ENCODE measurements around the gene C1QTNF9. TPM values are rescaled to one million over a fixed set of nuclear protein-coding genes. Genes with fewer than 3 reads are reported as not detected.
A peak's percentile ranks its signal among the peaks of the same experiment; 100 is the strongest.
"Not testable (repeated sequence)": the region's sequence is repeated elsewhere in the genome, so short reads cannot be mapped to it uniquely, and the experiment has no call there.

Gene C1QTNF9
- total and polyA plus RNA-seq, 4 donors, result 0.03 to 0.28 (median 0.20) TPM; not detected in 1

DNA sequence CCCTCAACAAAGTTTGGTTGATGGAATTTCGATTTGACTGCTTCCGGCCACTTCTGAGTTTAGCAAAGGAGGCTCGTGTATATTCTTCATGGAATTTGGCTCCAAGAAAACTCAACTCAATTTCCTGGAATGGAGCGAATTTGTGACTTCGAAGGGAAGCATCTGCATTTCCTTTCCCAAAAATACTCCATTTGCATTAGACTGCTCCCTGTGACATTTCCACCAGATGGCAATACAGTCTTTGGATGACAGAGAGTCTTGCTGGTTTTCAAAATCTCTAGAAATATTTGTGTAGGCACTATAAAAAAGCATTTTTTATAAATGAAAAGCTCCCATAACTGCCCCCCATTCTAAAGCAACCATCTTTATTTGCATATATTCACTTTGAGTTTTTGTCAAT lies 4.1 kb downstream of the C1QTNF9 start:
- no peak overlapping the region for H3K9ac ChIP-seq (ENCODE audit: insufficient read depth in 1 of 2, low read length in 2 of 2)
- H3K9me3 ChIP-seq (ENCODE audit: control insufficient read depth in 4 of 4, insufficient read depth in 3 of 4, low read length in 3 of 4), result no peaks in the 10 kb centered on the region
- H3K4me3 ChIP-seq, result no peak overlapping the region
- no peaks in the 10 kb centered on the region for H3K27me3 ChIP-seq (ENCODE audit: control insufficient read depth in 3 of 3, insufficient read depth in 3 of 3, low read length in 2 of 3)
- no peaks in the 10 kb centered on the region for H3K36me3 ChIP-seq (ENCODE audit: control insufficient read depth in 4 of 4, insufficient read depth in 4 of 4, low read length in 4 of 4)
- 28 to 37% methylated on average over 5 of the region's 5 CpGs for WGBS, 2 donors
- TF ChIP-seq CTCF (IDR thresholded peaks at IDR 0.05; ENCODE audit: control extremely low read depth, extremely low read depth), result no peak
- ATAC-seq (ENCODE audit: insufficient read depth, low FRiP score), result no peak
- peak in 2 of 3 donors; percentile 65 for DNase-seq
- no peak overlapping the region for H3K27ac ChIP-seq (ENCODE audit: low read depth in 1 of 2, low read length in 1 of 2)
- H3K4me1 ChIP-seq (ENCODE audit: control insufficient read depth in 5 of 5, insufficient read depth in 5 of 5, low read length in 5 of 5), result peaks cover 0 to 2% (median 0%) of the 10 kb centered on the region in 5 donors

GRCh38 chr13:24317835-24318234 lies 8.5 kb downstream of the C1QTNF9 start:
- 87 to 93% methylated on average over 9 to 10 of the region's 10 CpGs for WGBS, 2 donors
- DNase-seq; H3K27me3 ChIP-seq (ENCODE audit: control insufficient read depth in 3 of 3, insufficient read depth in 3 of 3, low read length in 2 of 3); H3K4me3 ChIP-seq; H3K9ac ChIP-seq (ENCODE audit: insufficient read depth in 1 of 2, low read length in 2 of 2); ATAC-seq (ENCODE audit: insufficient read depth, low FRiP score); H3K36me3 ChIP-seq (ENCODE audit: control insufficient read depth in 4 of 4, insufficient read depth in 4 of 4, low read length in 4 of 4); H3K27ac ChIP-seq (ENCODE audit: low read depth in 1 of 2, low read length in 1 of 2); H3K9me3 ChIP-seq (ENCODE audit: control insufficient read depth in 4 of 4, insufficient read depth in 3 of 4, low read length in 3 of 4); H3K4me1 ChIP-seq (ENCODE audit: control insufficient read depth in 5 of 5, insufficient read depth in 5 of 5, low read length in 5 of 5): not testable (repeated sequence)

DNA sequence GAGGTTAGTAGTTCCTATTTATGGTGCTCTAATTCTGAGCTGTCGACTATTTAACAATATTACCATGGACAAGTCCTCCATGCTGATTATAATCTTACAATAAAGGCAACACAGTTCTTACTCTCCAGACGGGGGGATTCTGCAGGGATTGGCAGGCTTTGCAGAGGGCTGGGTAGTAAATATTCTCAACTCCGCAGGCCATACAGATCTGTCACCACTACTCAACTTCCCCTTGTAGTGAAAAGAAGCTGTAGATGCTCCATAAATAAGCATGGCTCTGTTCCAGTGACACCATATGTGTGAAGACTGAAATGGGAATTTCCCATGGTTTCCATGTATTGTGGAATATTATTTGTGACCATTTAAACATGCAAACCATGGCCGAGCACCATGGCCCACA lies 9.5 kb downstream of the C1QTNF9 start:
- not testable (repeated sequence) for H3K36me3 ChIP-seq (ENCODE audit: control insufficient read depth in 4 of 4, insufficient read depth in 4 of 4, low read length in 4 of 4); H3K27ac ChIP-seq (ENCODE audit: low read depth in 1 of 2, low read length in 1 of 2); DNase-seq; H3K9me3 ChIP-seq (ENCODE audit: control insufficient read depth in 4 of 4, insufficient read depth in 3 of 4, low read length in 3 of 4); H3K4me1 ChIP-seq (ENCODE audit: control insufficient read depth in 5 of 5, insufficient read depth in 5 of 5, low read length in 5 of 5); ATAC-seq (ENCODE audit: insufficient read depth, low FRiP score); H3K9ac ChIP-seq (ENCODE audit: insufficient read depth in 1 of 2, low read length in 2 of 2); H3K4me3 ChIP-seq; H3K27me3 ChIP-seq (ENCODE audit: control insufficient read depth in 3 of 3, insufficient read depth in 3 of 3, low read length in 2 of 3)
- WGBS, 2 donors, result 77 to 93% methylated on average over 4 of the region's 4 CpGs

DNA sequence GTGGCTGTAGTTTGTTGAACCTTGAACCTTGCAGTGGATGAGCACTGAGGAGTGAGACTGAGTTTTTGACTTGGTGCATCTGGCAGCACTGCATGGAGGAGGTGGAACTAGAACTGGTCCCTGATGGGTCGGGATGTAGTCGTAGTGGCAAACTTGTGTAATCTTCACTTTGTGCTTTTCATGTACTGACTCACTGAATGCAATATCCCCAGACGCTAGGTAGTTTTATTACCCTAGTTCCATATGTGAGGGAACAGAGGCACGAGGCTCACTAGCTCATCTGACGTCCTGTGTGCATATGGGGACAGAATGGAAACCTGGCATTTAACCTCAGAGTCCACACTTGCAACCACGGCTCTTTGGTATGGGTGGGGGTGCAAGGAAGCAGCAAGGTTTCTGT lies 10.3 kb downstream of the C1QTNF9 start:
- H3K27me3 ChIP-seq (ENCODE audit: control insufficient read depth in 3 of 3, insufficient read depth in 3 of 3, low read length in 2 of 3); H3K4me1 ChIP-seq (ENCODE audit: control insufficient read depth in 5 of 5, insufficient read depth in 5 of 5, low read length in 5 of 5); DNase-seq; ATAC-seq (ENCODE audit: insufficient read depth, low FRiP score); H3K4me3 ChIP-seq; H3K9ac ChIP-seq (ENCODE audit: insufficient read depth in 1 of 2, low read length in 2 of 2); H3K27ac ChIP-seq (ENCODE audit: low read depth in 1 of 2, low read length in 1 of 2); H3K9me3 ChIP-seq (ENCODE audit: control insufficient read depth in 4 of 4, insufficient read depth in 3 of 4, low read length in 3 of 4); H3K36me3 ChIP-seq (ENCODE audit: control insufficient read depth in 4 of 4, insufficient read depth in 4 of 4, low read length in 4 of 4): not testable (repeated sequence)
- 88 to 89% methylated on average over 5 to 6 of the region's 6 CpGs for WGBS, 2 donors

DNA sequence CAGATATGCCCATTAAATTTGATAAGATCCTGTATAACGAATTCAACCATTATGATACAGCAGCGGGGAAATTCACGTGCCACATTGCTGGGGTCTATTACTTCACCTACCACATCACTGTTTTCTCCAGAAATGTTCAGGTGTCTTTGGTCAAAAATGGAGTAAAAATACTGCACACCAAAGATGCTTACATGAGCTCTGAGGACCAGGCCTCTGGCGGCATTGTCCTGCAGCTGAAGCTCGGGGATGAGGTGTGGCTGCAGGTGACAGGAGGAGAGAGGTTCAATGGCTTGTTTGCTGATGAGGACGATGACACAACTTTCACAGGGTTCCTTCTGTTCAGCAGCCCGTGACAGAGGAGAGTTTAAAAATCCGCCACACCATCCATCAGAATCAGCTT lies 12.0 kb downstream of the C1QTNF9 start:
- WGBS, 2 donors, result 92 to 93% methylated on average over 8 of the region's 8 CpGs
- ATAC-seq (ENCODE audit: insufficient read depth, low FRiP score); H3K36me3 ChIP-seq (ENCODE audit: control insufficient read depth in 4 of 4, insufficient read depth in 4 of 4, low read length in 4 of 4); H3K9me3 ChIP-seq (ENCODE audit: control insufficient read depth in 4 of 4, insufficient read depth in 3 of 4, low read length in 3 of 4); H3K4me1 ChIP-seq (ENCODE audit: control insufficient read depth in 5 of 5, insufficient read depth in 5 of 5, low read length in 5 of 5); DNase-seq; H3K4me3 ChIP-seq; H3K9ac ChIP-seq (ENCODE audit: insufficient read depth in 1 of 2, low read length in 2 of 2); H3K27me3 ChIP-seq (ENCODE audit: control insufficient read depth in 3 of 3, insufficient read depth in 3 of 3, low read length in 2 of 3); H3K27ac ChIP-seq (ENCODE audit: low read depth in 1 of 2, low read length in 1 of 2): not testable (repeated sequence)

- not testable (repeated sequence) for H3K9ac ChIP-seq (ENCODE audit: insufficient read depth in 1 of 2, low read length in 2 of 2); H3K27ac ChIP-seq (ENCODE audit: low read depth in 1 of 2, low read length in 1 of 2); H3K4me3 ChIP-seq; H3K27me3 ChIP-seq (ENCODE audit: control insufficient read depth in 3 of 3, insufficient read depth in 3 of 3, low read length in 2 of 3); H3K36me3 ChIP-seq (ENCODE audit: control insufficient read depth in 4 of 4, insufficient read depth in 4 of 4, low read length in 4 of 4); H3K9me3 ChIP-seq (ENCODE audit: control insufficient read depth in 4 of 4, insufficient read depth in 3 of 4, low read length in 3 of 4); H3K4me1 ChIP-seq (ENCODE audit: control insufficient read depth in 5 of 5, insufficient read depth in 5 of 5, low read length in 5 of 5); DNase-seq; ATAC-seq (ENCODE audit: insufficient read depth, low FRiP score)
- WGBS, 2 donors, result 67 to 74% methylated on average over 2 of the region's 2 CpGs
These were observed 13.1 kb downstream of the C1QTNF9 start for GRCh38 chr13:24322470-24322869.
